ENCODE data around the gene CCDC196.

DNA sequence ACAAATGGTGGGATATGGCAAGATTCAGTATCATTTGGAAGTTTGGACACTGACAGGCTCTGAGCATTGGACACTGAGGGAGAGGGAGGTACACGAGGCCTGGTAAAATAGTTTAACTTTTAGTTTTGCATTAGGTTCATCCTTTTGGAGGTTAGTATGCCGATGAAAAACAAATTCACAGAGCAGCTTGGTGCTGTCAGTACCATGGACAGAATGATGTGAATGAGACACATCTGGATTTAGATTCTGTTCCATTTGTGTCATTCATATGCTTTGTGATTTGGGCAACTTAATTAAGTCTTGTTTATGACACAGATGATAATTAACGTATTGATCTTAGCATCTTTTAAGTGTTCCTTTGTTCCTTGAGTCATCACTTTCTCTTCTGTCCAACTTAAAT lies 55.5 kb downstream of the CCDC196 start:
- TF ChIP-seq, protein P1, sequence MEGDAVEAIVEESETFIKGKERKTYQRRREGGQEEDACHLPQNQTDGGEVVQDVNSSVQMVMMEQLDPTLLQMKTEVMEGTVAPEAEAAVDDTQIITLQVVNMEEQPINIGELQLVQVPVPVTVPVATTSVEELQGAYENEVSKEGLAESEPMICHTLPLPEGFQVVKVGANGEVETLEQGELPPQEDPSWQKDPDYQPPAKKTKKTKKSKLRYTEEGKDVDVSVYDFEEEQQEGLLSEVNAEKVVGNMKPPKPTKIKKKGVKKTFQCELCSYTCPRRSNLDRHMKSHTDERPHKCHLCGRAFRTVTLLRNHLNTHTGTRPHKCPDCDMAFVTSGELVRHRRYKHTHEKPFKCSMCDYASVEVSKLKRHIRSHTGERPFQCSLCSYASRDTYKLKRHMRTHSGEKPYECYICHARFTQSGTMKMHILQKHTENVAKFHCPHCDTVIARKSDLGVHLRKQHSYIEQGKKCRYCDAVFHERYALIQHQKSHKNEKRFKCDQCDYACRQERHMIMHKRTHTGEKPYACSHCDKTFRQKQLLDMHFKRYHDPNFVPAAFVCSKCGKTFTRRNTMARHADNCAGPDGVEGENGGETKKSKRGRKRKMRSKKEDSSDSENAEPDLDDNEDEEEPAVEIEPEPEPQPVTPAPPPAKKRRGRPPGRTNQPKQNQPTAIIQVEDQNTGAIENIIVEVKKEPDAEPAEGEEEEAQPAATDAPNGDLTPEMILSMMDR (IDR thresholded peaks at IDR 0.05), result no peak
- TF ChIP-seq POLR2A (IDR thresholded peaks at IDR 0.05), result no peak

All from body of pancreas (tissue), 4 donors.